GM04503 (cell line): ENCODE data around the gene RNF212B.

Source experiments
- DNase-seq: peaks from one replicate; pipeline ENCODE4 v3.0.0-alpha.2; 2012; ENCODE audit warnings: low read depth

RNF212B gene

GRCh38 chr14:23296012-23296777 lies 58.5 kb downstream of the RNF212B start:
- no peak for DNase-seq

- DNase-seq, result no peak
These were observed 59.4 kb downstream of the RNF212B start for GRCh38 chr14:23297096-23297495.

- no peak for DNase-seq
These were observed 60.0 kb downstream of the RNF212B start for GRCh38 chr14:23297611-23298277.

GRCh38 chr14:23299211-23299957 lies 61.6 kb downstream of the RNF212B start:
- no peak for DNase-seq

- DNase-seq, result no peak
These were observed 62.4 kb downstream of the RNF212B start for GRCh38 chr14:23299986-23300686.

- no peak for DNase-seq
These were observed 63.0 kb downstream of the RNF212B start for GRCh38 chr14:23300687-23301223.

- peak; percentile 83 for DNase-seq
These were observed 63.7 kb downstream of the RNF212B start for GRCh38 chr14:23301288-23301968.

- no peak for DNase-seq
These were observed 64.2 kb downstream of the RNF212B start for GRCh38 chr14:23301969-23302289.

GRCh38 chr14:23302290-23303225 lies 64.8 kb downstream of the RNF212B start, which contains the start of gene PPP1R3E:
TSS of gene PPP1R3E (minus strand) at chr14:23302859. CDS start at chr14:23302576, 283 bp downstream.
- no peak for DNase-seq

- DNase-seq, result no peak
These were observed 68.8 kb downstream of the RNF212B start, which contains the start of gene BCL2L2 for GRCh38 chr14:23306412-23307145. TSS of gene BCL2L2 (plus strand) at chr14:23306833. CDS start at chr14:23307768, 935 bp downstream.

GRCh38 chr14:23307146-23307530 lies 69.4 kb downstream of the RNF212B start:
- DNase-seq, result no peak

GRCh38 chr14:23307687-23308644 lies 70.2 kb downstream of the RNF212B start:
- DNase-seq, result no peak

GRCh38 chr14:23308721-23309445 lies 71.1 kb downstream of the RNF212B start:
- no peak for DNase-seq

- DNase-seq, result no peak
These were observed 72.8 kb downstream of the RNF212B start for GRCh38 chr14:23310546-23310945.

- DNase-seq, result no peak
These were observed 78.6 kb downstream of the RNF212B start for GRCh38 chr14:23316300-23316699.

GRCh38 chr14:23319746-23320583 lies 82.2 kb downstream of the RNF212B start:
- no peak for DNase-seq
